Hepatocyte (in vitro differentiated cells): ENCODE data around the gene GOLGA3. TPM values are rescaled to one million over a fixed set of nuclear protein-coding genes. Genes with fewer than 3 reads are reported as not detected.

Source experiments
- DNase-seq: peaks from one replicate; pipeline ENCODE4 v3.0.0-alpha.2; 2016; ENCODE audit warnings: low spot score
- H2AFZ ChIP-seq: fragments of 200-600 bp; sonication (generic); 2 replicates; pipeline ENCODE4 v1.6.0; 2016; ENCODE audit warnings: antibody characterized with exemption, mild to moderate bottlenecking
- H3K27ac ChIP-seq: fragments of 200-600 bp; sonication (generic); 2 replicates; pipeline ENCODE4 v1.5.1; 2016; ENCODE audit warnings: mild to moderate bottlenecking
- H3K27me3 ChIP-seq: fragments of 200-600 bp; sonication (generic); 2 replicates; pipeline ENCODE4 v1.6.1; 2016
- H3K36me3 ChIP-seq: fragments of 200-600 bp; sonication (generic); replicated peaks from 2 replicates; pipeline ENCODE4 v1.5.1; 2016; ENCODE audit warnings: low read depth; ENCODE audit not compliant: insufficient read depth
- H3K4me1 ChIP-seq: fragments of 200-600 bp; sonication (generic); 2 replicates; pipeline ENCODE4 v1.5.1; 2016; ENCODE audit warnings: mild to moderate bottlenecking, moderate library complexity; ENCODE audit not compliant: insufficient read depth
- H3K4me2 ChIP-seq: fragments of 200-600 bp; sonication (generic); 2 replicates; pipeline ENCODE4 v1.6.0; 2016
- H3K4me3 ChIP-seq: fragments of 200-600 bp; sonication (generic); 2 replicates; pipeline ENCODE4 v1.5.1; 2016; ENCODE audit warnings: mild to moderate bottlenecking
- H3K79me2 ChIP-seq: fragments of 200-600 bp; sonication (generic); 2 replicates; pipeline ENCODE4 v1.6.0; 2017; ENCODE audit warnings: mild to moderate bottlenecking
- H3K9me2 ChIP-seq: fragments of 200-600 bp; sonication (generic); replicated peaks from 2 replicates; pipeline ENCODE4 v1.6.0; 2017; ENCODE audit warnings: mild to moderate bottlenecking; ENCODE audit not compliant: insufficient read depth
- H3K9me3 ChIP-seq: fragments of 200-600 bp; sonication (generic); 2 replicates; pipeline ENCODE4 v1.5.1; 2016; ENCODE audit warnings: low read depth, mild to moderate bottlenecking
- H4K20me1 ChIP-seq: fragments of 200-600 bp; sonication (generic); 2 replicates; pipeline ENCODE4 v1.6.0; 2016; ENCODE audit warnings: mild to moderate bottlenecking; ENCODE audit not compliant: insufficient read depth, poor library complexity, severe bottlenecking
- CTCF ChIP-seq: fragments of 200-600 bp; sonication (generic); IDR thresholded peaks from 2 replicates; pipeline ENCODE4 v1.5.1; 2016; ENCODE audit warnings: antibody characterized with exemption, mild to moderate bottlenecking; ENCODE audit not compliant: poor library complexity
- EZH2 ChIP-seq: fragments of 200-600 bp; sonication (generic); IDR thresholded peaks from 2 replicates; pipeline ENCODE4 v1.6.1; 2016; ENCODE audit warnings: antibody characterized with exemption, mild to moderate bottlenecking, borderline replicate concordance
- EZH2phosphoT487 ChIP-seq: fragments of 200-600 bp; sonication (generic); IDR thresholded peaks from one replicate; pipeline ENCODE4 v1.6.1; 2018; ENCODE audit warnings: antibody characterized with exemption, mild to moderate bottlenecking, low read depth, moderate library complexity; ENCODE audit not compliant: unreplicated experiment, severe bottlenecking
- WGBS: methylation state at CpG from one replicate; pipeline ENCODE4 v1.1.6; 2016; ENCODE audit warnings: low lambda C conversion rate; ENCODE audit errors: missing lambda C conversion rate; 5-methylcytosine and 5-hydroxymethylcytosine counted together
- polyA plus RNA-seq: library from polyadenylated mRNA; unstranded; fragments of >200 nt; fragmentation: Nextera tagmentation; extraction: Ambion mirVana; gene quantifications from 2 replicates; pipeline ENCODE4 v1.2.1, GENCODE V29; 2016
- total RNA-seq: library from RNA; depleted of rRNA; stranded (reverse); fragments of >200 nt; gene quantifications from 2 replicates; pipeline ENCODE4 v1.2.3, GENCODE V29; 2014

GOLGA3 gene
- total and polyA plus RNA-seq, 2 experiments from 2014 or later, result 26.2 to 67.6 TPM

DNA sequence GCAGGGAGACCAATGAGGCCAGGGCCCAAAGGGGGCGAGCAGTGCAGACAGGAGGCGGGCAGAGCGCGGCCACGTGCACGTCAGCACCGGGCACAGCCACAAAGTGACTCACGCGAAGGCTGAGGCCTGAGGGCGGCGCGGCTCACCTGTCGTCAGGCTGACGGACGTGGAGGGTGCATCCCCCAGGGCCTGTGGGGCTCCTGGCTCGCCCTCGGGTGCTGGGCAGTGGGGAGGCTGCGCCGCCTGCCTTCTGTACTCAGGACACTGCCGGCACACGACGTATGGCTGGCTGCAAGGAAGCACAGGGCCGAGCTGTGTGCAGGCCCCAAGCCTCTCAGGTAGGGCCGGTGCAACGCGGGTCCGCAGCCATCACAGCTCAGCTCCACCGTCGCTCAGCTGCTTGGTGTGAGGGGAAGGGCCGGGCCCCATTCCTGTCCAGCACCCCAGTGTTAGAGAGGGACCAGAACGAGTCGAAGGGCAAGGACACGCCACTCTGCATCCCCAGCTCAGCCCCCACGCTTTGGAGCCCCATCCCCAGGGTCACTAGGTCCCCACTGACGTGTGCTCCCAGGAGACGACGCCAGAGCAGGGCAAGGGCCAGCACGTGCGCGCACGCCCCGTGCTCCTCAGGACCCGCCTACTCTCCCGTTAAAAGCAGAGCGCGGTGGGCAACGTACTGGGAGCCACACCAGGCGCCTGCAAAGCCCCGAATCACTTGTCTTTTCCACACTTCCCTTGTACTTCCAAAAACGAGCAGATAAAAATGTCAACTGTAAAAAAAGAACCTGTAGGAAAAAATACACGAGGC lies 24.8 kb upstream of the GOLGA3 start:
- no peak overlapping the region for H3K27ac ChIP-seq
- DNase-seq, result no peak
- no peak overlapping the region for H3K4me3 ChIP-seq
- WGBS, result 97% methylated on average over 48 of the region's 51 CpGs
- no peaks in the 10 kb centered on the region for H3K4me1 ChIP-seq
- no peaks in the 10 kb centered on the region for H4K20me1 ChIP-seq
- H3K9me3 ChIP-seq, result no peaks in the 10 kb centered on the region
- H3K36me3 ChIP-seq, result no peaks in the 10 kb centered on the region
- no peak for TF ChIP-seq EZH2phosphoT487
- TF ChIP-seq CTCF, result no peak
- TF ChIP-seq EZH2, result no peak
- H3K4me2 ChIP-seq, result no peak overlapping the region
- H3K79me2 ChIP-seq, result no peaks in the 10 kb centered on the region
- no peaks in the 10 kb centered on the region for H3K27me3 ChIP-seq
- no peak overlapping the region for H2AFZ ChIP-seq
- H3K9me2 ChIP-seq, result no peaks in the 10 kb centered on the region

GRCh38 chr12:132852496-132852895 lies 23.8 kb upstream of the GOLGA3 start:
- Histone ChIP-seq H2AFZ (no peak overlapping the region), H3K9me2 (no peaks in the 10 kb centered on the region), H3K36me3 (no peaks in the 10 kb centered on the region), H3K4me1 (no peaks in the 10 kb centered on the region), H3K79me2 (no peaks in the 10 kb centered on the region), H3K27ac (no peak overlapping the region), H3K4me3 (no peak overlapping the region), H3K27me3 (no peaks in the 10 kb centered on the region), H4K20me1 (no peaks in the 10 kb centered on the region), H3K9me3 (no peaks in the 10 kb centered on the region), H3K4me2 (no peak overlapping the region)
- no peak for DNase-seq
- TF ChIP-seq EZH2phosphoT487, result no peak
- TF ChIP-seq CTCF, result no peak
- TF ChIP-seq EZH2, result no peak
- 97% methylated on average over 12 of the region's 12 CpGs for WGBS

GRCh38 chr12:132851465-132851864 lies 22.8 kb upstream of the GOLGA3 start:
- no peak overlapping the region for H3K27ac ChIP-seq
- H3K36me3 ChIP-seq, result no peaks in the 10 kb centered on the region
- no peaks in the 10 kb centered on the region for H3K9me2 ChIP-seq
- no peaks in the 10 kb centered on the region for H3K9me3 ChIP-seq
- no peak for TF ChIP-seq EZH2phosphoT487
- H4K20me1 ChIP-seq, result no peaks in the 10 kb centered on the region
- H3K4me3 ChIP-seq, result no peak overlapping the region
- no peaks in the 10 kb centered on the region for H3K27me3 ChIP-seq
- 98% methylated on average over 25 of the region's 25 CpGs for WGBS
- no peak overlapping the region for H3K4me2 ChIP-seq
- no peak overlapping the region for H2AFZ ChIP-seq
- H3K79me2 ChIP-seq, result no peaks in the 10 kb centered on the region
- DNase-seq, result no peak
- no peaks in the 10 kb centered on the region for H3K4me1 ChIP-seq

DNA sequence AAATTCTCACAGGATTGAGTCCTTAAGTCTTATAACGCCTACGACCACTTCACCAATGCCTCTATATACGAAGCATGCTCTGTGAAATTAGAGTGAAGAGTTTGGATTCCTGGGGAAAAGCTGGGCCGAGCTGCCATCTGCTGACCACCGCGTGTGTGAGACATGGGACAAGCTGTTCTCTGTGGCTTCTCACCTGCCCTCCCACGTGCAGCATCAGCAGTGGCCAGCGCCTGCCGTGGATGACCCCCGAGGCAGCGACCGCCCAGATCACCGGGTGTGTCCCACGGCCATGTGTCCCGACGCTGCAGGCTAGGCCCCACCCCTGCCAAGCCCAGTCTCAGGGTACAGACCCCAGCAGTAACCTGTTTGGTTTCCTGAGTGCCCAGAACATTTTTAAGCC lies 21.6 kb upstream of the GOLGA3 start:
- DNase-seq, result no peak
- H3K4me2 ChIP-seq, result no peak overlapping the region
- H3K27me3 ChIP-seq, result no peaks in the 10 kb centered on the region
- no peaks in the 10 kb centered on the region for H3K4me1 ChIP-seq
- H2AFZ ChIP-seq, result no peak overlapping the region
- no peaks in the 10 kb centered on the region for H4K20me1 ChIP-seq
- no peak overlapping the region for H3K27ac ChIP-seq
- no peaks in the 10 kb centered on the region for H3K36me3 ChIP-seq
- H3K79me2 ChIP-seq, result no peaks in the 10 kb centered on the region
- TF ChIP-seq EZH2phosphoT487, result no peak
- no peak for TF ChIP-seq EZH2
- TF ChIP-seq CTCF, result no peak
- no peaks in the 10 kb centered on the region for H3K9me2 ChIP-seq
- no peaks in the 10 kb centered on the region for H3K9me3 ChIP-seq
- WGBS, result 95% methylated on average over 16 of the region's 16 CpGs
- no peak overlapping the region for H3K4me3 ChIP-seq
